Muscle of back (tissue), 11 donors: Measurements from ENCODE around the gene AGAP3. TPM values are rescaled to one million over a fixed set of nuclear protein-coding genes. Genes with fewer than 3 reads are reported as not detected.

Experiments
- DNase-seq, 3 donors: peaks; one replicate each; pipeline versions ENCODE4 v3.0.0 to v3.0.0-alpha.2; 2013
- polyA plus RNA-seq, 10 donors: library from polyadenylated mRNA; unstranded; fragments of 120-200 nt; gene quantifications; one replicate each; pipeline ENCODE4 v1.2.1, GENCODE V29; 2013; ENCODE audit not compliant: insufficient read length in 10 of 10

AGAP3 gene
- polyA plus RNA-seq, 10 donors: 53.5 to 84.1 (median 67.8) TPM

GRCh38 chr7:151179946-151180345 is 93.7 kb downstream of the AGAP3 start:
- no peak for DNase-seq

- DNase-seq: peak in 1 of 3 donors; percentile 48
Observed at GRCh38 chr7:151181011-151181431, 94.7 kb downstream of the AGAP3 start.

- no peak for DNase-seq
Observed at GRCh38 chr7:151185762-151186639, 99.7 kb downstream of the AGAP3 start.

- no peak for DNase-seq
Observed at GRCh38 chr7:151186640-151187408, 100.5 kb downstream of the AGAP3 start, which contains the start of gene ASB10. TSS of gene ASB10 (minus strand) at chr7:151187250. CDS start at chr7:151187130, 120 bp downstream.

GRCh38 chr7:151187409-151188251 is 101.4 kb downstream of the AGAP3 start:
- peak in 1 of 3 donors; percentile 14 for DNase-seq

GRCh38 chr7:151188252-151188542 is 101.9 kb downstream of the AGAP3 start:
- no peak for DNase-seq

- DNase-seq: no peak
Observed at GRCh38 chr7:151189038-151189437, 102.8 kb downstream of the AGAP3 start.

GRCh38 chr7:151191544-151191943 is 105.3 kb downstream of the AGAP3 start:
- DNase-seq: no peak

- no peak for DNase-seq
Observed at GRCh38 chr7:151192002-151192539, 105.8 kb downstream of the AGAP3 start.

- DNase-seq: no peak
Observed at GRCh38 chr7:151193203-151193978, 107.1 kb downstream of the AGAP3 start.

Other genes with a start within 250 kb of the AGAP3 start
- under 1 TPM in 5 of 10 donors, not detected in 5; 0.09 to 0.78 (median 0.22) TPM for gene AOC1, start 234.0 kb upstream of the AGAP3 start, polyA plus RNA-seq
- 10 to 100 TPM; 10.6 to 19.5 (median 16.0) TPM for gene KCNH2, start 108.2 kb upstream of the AGAP3 start, polyA plus RNA-seq
- gene NOS3, start 95.5 kb upstream of the AGAP3 start, polyA plus RNA-seq: 1 to 10 TPM; 4.1 to 9.4 (median 6.6) TPM
- gene ATG9B, start 62.0 kb upstream of the AGAP3 start, polyA plus RNA-seq: 1 to 10 TPM in 6 of 10 donors, under 1 TPM in 4; 0.45 to 2.0 (median 1.1) TPM
- 10 to 100 TPM; 12.9 to 34.9 (median 17.6) TPM for gene ABCB8, start 58.0 kb upstream of the AGAP3 start, polyA plus RNA-seq
- gene ASIC3, start 37.9 kb upstream of the AGAP3 start, polyA plus RNA-seq: 1 to 10 TPM; 2.1 to 6.4 (median 4.3) TPM
- 10 to 100 TPM in 4 of 10 donors, 1 to 10 TPM in 6; 5.4 to 11.2 (median 9.4) TPM for gene CDK5, start 28.6 kb upstream of the AGAP3 start, polyA plus RNA-seq
- 10 to 100 TPM; 43.2 to 57.6 (median 53.7) TPM for gene SLC4A2, start 26.9 kb upstream of the AGAP3 start, polyA plus RNA-seq
- 10 to 100 TPM; 45.2 to 83.3 (median 64.0) TPM for gene FASTK, start 5.7 kb upstream of the AGAP3 start, polyA plus RNA-seq
- gene TMUB1, start 3.0 kb upstream of the AGAP3 start, polyA plus RNA-seq: 10 to 100 TPM; 25.3 to 43.1 (median 29.8) TPM
- gene GBX1, start 81.2 kb downstream of the AGAP3 start, polyA plus RNA-seq: 1 to 10 TPM in 6 of 10 donors, under 1 TPM in 4; 0.66 to 3.3 (median 1.3) TPM
- 1 to 10 TPM; 1.0 to 4.5 (median 3.0) TPM for gene ASB10, start 100.8 kb downstream of the AGAP3 start, polyA plus RNA-seq
- gene H2BK1, start 124.0 kb downstream of the AGAP3 start, polyA plus RNA-seq: not detected
- gene ABCF2, start 140.7 kb downstream of the AGAP3 start, polyA plus RNA-seq: 10 to 100 TPM; 13.2 to 23.8 (median 18.1) TPM
- 10 to 100 TPM; 16.6 to 29.8 (median 22.4) TPM for gene CHPF2, start 146.0 kb downstream of the AGAP3 start, polyA plus RNA-seq
- gene SMARCD3, start 162.2 kb downstream of the AGAP3 start, polyA plus RNA-seq: 100 to 1,000 TPM in 9 of 10 donors, 10 to 100 TPM in 1; 96.8 to 165 (median 135) TPM